Gastrocnemius medialis (tissue), 4 donors: ENCODE data around the gene VPS4A.
"Not testable (repeated sequence)": the region's sequence is repeated elsewhere in the genome, so short reads cannot be mapped to it uniquely, and the experiment has no call there.

Experiments
- POLR2A ChIP-seq, 2 donors: fragments of 450-650 bp; IDR thresholded peaks; one replicate each; pipeline ENCODE4 v1.6.1; 2017; ENCODE audit warnings: antibody characterized with exemption in 2 of 2, mild to moderate bottlenecking in 2 of 2, moderate library complexity in 2 of 2
- TF ChIP-seq, protein P1 (sequence below), 5 experiments: fragments of 450-650 bp in 3 of 5; fragments of 200-600 bp in 2 of 5; sonication (generic) in 2 of 5; IDR thresholded peaks in 4 of 5; conservative IDR thresholded peaks in 1 of 5; 1 replicate in 4 of 5; 2 replicates in 1 of 5; pipeline ENCODE4 v1.5.1; 2016 to 2019; ENCODE audit warnings: antibody characterized with exemption in 5 of 5, mild to moderate bottlenecking in 3 of 5, moderate library complexity in 3 of 5

DNA sequence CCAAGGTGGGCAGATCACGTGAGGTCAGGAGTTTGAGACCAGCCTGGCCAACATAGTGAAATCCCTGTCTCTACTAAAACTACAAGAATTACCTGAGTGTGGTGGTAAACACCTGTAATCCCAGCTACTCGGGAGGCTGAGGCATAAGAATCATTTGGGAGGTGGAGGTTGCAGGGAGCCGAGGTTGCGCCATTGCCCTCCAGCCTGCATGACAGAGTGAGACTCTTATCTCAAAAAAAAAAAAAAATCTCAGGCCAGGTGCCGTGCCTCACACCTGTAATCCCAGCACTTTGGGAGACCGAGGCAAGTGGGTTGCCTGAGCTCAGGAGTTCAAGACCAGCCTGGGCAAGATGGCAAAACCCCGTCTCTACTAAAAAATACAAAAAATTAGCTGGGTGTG, 14.4 kb upstream of the VPS4A start:
- TF ChIP-seq, protein P1, sequence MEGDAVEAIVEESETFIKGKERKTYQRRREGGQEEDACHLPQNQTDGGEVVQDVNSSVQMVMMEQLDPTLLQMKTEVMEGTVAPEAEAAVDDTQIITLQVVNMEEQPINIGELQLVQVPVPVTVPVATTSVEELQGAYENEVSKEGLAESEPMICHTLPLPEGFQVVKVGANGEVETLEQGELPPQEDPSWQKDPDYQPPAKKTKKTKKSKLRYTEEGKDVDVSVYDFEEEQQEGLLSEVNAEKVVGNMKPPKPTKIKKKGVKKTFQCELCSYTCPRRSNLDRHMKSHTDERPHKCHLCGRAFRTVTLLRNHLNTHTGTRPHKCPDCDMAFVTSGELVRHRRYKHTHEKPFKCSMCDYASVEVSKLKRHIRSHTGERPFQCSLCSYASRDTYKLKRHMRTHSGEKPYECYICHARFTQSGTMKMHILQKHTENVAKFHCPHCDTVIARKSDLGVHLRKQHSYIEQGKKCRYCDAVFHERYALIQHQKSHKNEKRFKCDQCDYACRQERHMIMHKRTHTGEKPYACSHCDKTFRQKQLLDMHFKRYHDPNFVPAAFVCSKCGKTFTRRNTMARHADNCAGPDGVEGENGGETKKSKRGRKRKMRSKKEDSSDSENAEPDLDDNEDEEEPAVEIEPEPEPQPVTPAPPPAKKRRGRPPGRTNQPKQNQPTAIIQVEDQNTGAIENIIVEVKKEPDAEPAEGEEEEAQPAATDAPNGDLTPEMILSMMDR (IDR thresholded peaks at IDR 0.05 in 4 of 5, conservative IDR thresholded peaks at IDR 0.05 in 1 of 5): not testable (repeated sequence)
- TF ChIP-seq POLR2A (IDR thresholded peaks at IDR 0.05): not testable (repeated sequence)
